Effector CD8-positive, alpha-beta T cell (primary cell): ENCODE data around the gene NHSL2.
"Not testable (repeated sequence)": the region's sequence is repeated elsewhere in the genome, so short reads cannot be mapped to it uniquely, and the experiment has no call there.

Experiments
- DNase-seq: peaks from one replicate; lab custom pipeline; 2025; lab: John Stamatoyannopoulos, UW

NHSL2 gene

DNA sequence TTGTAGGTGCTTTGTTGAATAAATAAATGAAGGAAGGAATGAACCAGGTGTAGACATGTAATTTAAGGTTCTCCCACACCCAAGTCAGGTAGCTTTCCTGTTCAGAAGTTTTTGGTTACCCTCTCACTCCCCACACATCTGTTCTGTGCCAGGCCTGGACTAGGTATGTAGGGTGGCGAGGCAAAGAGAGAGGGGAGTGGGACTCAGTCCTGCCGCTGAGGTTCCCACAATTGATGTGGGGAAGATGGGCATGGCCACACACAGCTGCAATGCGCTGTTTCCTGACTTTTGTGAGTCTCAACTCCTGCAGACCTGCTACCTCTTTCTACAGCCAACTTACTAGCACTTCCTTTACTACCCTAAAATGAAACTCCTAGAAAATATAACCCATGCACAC, 132.2 kb downstream of the NHSL2 start:
- DNase-seq: no peak

DNA sequence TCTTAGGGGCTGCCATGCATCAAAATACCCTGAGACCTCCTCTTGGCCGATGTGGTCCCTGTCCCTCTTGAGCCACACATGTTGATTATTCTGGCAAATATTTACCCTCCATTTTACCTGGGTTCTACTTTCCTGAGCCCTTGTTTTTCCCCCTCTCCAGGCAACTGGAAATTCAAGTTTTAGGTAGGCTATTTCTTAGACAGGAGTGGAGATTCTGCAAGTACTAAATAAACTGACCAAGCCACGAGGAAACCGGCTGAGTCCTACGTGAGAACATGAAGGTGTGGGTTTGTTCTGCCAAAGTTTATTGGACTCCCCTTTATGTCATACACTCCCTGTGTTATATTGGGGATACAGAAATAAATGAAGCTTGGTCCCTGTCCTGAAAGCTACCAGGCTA, 133.0 kb downstream of the NHSL2 start:
- DNase-seq: no peak

DNA sequence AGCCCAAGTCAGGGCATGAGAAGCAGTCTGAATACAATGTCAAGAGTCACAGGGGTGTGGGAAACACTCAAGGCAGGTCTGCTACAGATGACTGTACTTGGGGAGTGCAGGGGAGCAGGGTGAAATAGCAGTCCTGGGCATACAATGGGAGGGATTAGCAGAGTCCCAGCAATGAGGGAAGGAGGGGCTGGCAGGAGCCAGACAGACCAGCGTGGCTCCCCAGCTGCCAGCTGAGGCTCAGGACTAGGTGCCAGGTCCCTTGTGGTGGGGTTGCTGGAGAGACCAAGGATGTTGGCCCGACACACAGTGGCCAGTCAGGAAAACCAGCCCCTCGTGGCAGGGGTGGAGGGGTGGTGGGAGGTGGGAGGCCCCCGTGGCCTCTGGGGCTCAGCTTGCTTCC, 134.5 kb downstream of the NHSL2 start:
- no peak for DNase-seq

GRCh38 chrX:72045552-72046277, 135.1 kb downstream of the NHSL2 start:
- no peak for DNase-seq

DNA sequence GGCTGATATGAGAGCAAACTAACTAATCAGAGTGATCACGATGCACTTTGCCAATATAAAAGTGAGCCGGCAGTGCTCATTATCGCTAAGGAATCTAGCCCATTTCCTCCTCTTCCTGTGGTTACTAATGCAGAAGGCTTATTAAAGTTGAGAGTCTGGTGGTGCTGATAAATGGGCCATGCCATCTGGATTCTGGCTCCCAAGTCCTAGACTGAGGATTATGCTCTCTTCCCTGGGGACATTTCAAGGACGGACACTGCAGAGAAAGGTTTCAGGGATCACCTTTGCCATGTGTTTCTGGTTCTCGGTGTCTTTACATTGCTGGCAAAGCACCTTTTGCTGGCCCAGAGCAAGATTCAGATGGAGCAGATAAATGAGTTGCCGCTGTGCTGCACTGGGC, 135.8 kb downstream of the NHSL2 start:
- no peak for DNase-seq

- no peak for DNase-seq
Observed at GRCh38 chrX:72048510-72049455, 138.1 kb downstream of the NHSL2 start.

DNA sequence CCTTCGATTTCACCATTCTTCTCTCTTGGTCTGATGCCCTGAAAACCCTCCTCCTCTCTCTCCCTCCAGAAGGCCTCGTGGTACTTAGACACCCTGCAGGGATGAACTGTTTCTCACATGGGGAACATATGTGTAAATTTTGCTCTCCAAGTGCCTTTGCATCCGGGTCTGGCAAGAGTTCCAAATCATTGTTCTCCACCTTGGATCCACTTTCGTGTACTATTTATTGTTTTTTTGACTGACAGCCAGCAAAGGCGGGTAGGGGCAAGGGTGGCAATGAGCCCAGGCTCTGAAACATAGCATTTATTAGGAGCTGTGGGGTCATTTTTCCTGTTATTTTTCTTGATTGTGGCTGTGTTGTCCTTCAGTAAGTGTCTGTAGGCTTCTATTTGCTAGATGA, 139.4 kb downstream of the NHSL2 start:
- no peak for DNase-seq

GRCh38 chrX:72051589-72051988, 140.9 kb downstream of the NHSL2 start:
- DNase-seq: no peak

DNA sequence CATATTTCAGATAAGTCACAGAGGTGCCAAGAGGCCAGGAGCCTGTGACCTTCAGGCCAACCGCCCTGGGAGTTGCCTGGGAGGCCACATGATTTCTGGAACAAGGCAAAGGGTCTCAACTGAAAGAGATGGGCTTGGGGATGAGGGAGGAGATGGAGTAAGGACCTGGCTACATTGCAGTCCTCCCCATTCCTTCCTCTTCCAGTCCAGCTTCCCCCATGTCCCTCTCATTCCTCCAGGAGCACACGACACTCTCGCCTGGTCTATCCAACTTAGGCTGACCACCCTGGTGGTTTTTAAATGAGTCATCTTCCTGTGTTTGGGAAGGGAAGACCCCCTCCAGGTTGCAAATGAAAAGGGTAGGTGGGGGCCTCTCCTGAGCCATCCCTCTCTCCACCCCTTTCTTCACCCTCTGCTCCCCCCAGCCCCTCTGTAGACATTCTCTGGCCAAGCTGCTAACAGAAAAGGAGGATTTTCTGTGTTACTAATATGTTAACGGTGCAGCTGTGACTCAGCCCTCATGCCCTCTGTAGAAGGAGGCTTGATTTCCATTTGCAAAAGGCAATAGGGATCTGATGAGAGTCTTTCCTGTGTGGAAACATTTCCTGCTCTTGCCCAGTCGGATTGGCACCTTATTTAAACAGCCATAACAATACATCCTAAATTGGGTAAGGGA, 141.9 kb downstream of the NHSL2 start:
- DNase-seq: no peak

GRCh38 chrX:72053508-72053907, 142.9 kb downstream of the NHSL2 start:
- no peak for DNase-seq

DNA sequence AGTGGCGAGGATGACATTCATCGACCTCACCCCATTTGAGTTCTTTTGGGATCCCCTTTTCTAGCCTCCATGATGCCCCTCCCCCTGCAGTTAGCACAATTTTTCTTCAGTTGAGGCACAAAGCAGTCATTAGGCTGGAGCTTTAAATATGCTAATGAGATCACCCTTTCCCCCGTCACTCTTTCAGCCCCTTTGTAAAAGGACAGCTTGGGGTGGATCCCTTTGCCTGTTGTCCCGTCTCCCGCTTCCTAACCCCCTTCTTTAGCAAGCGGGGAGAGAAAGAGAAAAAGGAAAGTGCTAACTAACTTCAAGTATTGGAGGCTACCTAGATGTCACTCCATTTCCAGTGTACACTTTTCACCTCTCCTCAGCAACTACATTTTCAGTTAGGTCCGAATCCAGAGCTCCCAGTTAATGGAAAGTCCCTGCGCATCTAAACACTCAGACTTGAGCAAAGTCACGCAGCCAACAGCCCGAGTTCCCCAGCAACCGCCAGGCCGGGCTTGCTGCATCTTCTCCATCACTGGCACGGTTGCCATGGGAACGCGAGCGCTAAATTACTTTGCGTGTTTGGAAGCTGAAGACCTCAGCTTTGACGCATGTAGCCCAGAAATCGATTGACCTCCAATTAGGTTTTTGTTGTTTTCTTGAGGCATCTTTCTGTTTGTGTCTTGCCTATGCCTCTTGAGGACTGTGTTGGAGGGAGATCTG, 144.3 kb downstream of the NHSL2 start:
- no peak for DNase-seq

DNA sequence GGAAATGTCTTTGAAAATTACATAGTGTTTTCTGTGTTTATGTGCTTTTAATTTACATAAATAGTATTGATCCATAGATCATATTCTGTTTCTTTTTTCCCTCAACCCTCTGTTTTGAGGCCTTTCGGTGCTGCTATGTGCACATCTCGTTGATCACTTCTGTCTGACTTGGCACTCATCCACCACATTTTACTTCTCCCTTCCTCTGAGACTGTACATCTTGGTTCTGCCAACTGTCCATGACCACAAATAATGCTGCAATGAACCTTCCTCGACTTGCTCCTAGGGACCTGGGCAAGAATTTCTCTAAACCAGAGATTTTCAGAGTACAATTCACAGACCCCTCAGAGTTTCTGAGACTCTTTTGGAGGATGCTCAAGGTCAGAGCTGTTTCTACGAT, 146.7 kb downstream of the NHSL2 start:
- DNase-seq: no peak

DNA sequence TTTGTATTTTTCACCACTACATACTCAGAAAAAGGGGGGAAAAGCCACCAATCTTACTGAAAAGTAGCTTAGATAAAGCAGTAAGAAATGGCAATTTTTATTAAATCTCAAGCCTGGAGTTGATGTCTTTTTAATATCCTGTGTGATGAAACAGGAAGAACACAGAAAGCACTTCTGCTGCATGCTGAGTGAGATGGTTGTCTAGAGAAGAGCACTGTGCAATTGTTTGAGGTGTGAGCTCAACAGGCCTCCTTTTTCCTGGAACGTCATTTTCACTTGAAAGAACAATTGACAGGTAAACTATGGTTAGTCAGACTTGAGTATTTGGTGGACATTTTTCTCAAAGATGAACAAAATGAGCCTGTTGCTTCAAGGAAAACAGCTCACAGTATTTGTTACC, 147.2 kb downstream of the NHSL2 start:
- no peak for DNase-seq

GRCh38 chrX:72058346-72058745, 147.7 kb downstream of the NHSL2 start:
- DNase-seq: not testable (repeated sequence)

DNA sequence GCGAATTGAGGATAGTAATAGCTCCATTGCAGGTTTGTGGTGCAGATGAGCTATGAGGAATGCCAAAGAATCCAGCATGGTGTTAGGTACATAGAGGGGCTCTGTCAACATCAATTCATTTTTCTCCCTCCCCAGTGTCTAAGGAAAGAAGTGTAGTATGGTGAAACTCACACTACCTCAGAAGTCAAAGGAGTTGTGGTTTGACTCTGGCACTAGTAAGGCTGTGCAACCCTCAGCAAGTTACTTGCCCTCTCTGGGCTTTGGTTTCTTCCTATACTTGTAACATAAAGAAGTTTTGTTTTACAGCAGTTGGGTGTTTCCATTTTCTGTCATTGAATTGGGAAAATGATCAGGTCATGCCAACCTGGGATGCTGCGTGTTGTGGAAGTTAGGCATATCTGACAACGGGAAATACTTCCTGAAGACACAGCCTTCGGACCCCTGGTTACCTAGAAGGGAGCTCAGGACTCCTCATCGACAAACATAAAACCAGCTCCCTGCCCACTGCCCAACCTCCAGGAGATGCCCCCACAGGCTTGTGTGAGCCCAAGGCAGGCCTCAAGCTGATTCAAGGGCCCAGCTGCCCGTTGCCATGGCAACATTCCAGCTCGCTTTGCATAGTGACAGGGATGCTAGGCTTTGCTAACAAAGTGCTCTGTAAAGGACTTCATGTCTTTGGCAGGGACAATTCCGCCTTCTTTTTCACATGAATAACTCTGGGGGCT, 149.7 kb downstream of the NHSL2 start:
- DNase-seq: no peak

GRCh38 chrX:72060921-72061490, 150.4 kb downstream of the NHSL2 start:
- no peak for DNase-seq

- no peak for DNase-seq
Observed at GRCh38 chrX:72062916-72063315, 152.3 kb downstream of the NHSL2 start.

- DNase-seq: no peak
Observed at GRCh38 chrX:72069350-72070160, 158.9 kb downstream of the NHSL2 start.

GRCh38 chrX:72071213-72071612, 160.6 kb downstream of the NHSL2 start:
- DNase-seq: no peak

DNA sequence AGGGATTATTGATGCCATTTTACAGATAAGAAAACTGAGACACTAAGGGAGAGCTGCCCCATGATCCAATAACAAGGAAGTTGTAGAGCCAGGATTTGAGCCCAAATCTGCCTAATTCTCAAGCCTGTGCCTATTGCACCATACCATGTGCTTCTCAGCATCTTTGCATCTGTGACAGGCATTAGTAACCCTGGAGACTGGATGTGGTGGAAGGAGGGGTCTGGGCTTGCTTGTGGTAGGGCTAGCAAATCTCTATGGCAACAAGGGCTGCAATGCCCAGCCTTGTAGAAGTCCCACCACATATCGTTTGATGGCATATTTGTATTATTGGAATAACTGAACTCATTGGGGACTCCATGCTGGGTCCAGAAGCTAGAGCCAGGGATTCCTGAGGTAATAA, 163.0 kb downstream of the NHSL2 start:
- DNase-seq: no peak
